Trophoblast cell (in vitro differentiated cells and primary cell): ENCODE results near the gene RXRB.

ENCODE experiments used
- DNase-seq, 2 donors: peaks; one replicate each; pipeline ENCODE4 v3.0.0-alpha.2; 2016
- H2AFZ ChIP-seq: 2 replicates; pipeline ENCODE4 v1.6.1; 2013; ENCODE audit warnings: low read length, moderate library complexity, mild to moderate bottlenecking; ENCODE audit not compliant: insufficient read depth, poor library complexity
- H2AK5ac ChIP-seq: 2 replicates; pipeline ENCODE4 v1.6.1; 2013; ENCODE audit warnings: mild to moderate bottlenecking, low read length
- H2BK120ac ChIP-seq: 2 replicates; pipeline ENCODE4 v1.6.1; 2013; ENCODE audit warnings: low read length, mild to moderate bottlenecking, moderate library complexity; ENCODE audit not compliant: insufficient read depth, poor library complexity
- H2BK12ac ChIP-seq: 2 replicates; pipeline ENCODE4 v1.6.1; 2013; ENCODE audit warnings: mild to moderate bottlenecking, low read length, moderate library complexity
- H2BK5ac ChIP-seq: 2 replicates; pipeline ENCODE4 v1.6.1; 2013; ENCODE audit warnings: low read length, low read depth, moderate library complexity, mild to moderate bottlenecking; ENCODE audit not compliant: poor library complexity
- H3K14ac ChIP-seq: 2 replicates; pipeline ENCODE4 v1.6.1; 2013; ENCODE audit warnings: mild to moderate bottlenecking, low read length
- H3K18ac ChIP-seq: 2 replicates; pipeline ENCODE4 v1.6.1; 2013; ENCODE audit warnings: mild to moderate bottlenecking, low read length
- H3K23ac ChIP-seq: 2 replicates; pipeline ENCODE4 v1.6.1; 2013; ENCODE audit warnings: low read length
- H3K27ac ChIP-seq: 2 replicates; pipeline ENCODE4 v1.5.1; 2013; ENCODE audit warnings: low read depth, mild to moderate bottlenecking, inconsistent platforms, low read length, moderate library complexity
- H3K27me3 ChIP-seq: 2 replicates; pipeline ENCODE4 v1.6.1; 2013; ENCODE audit warnings: inconsistent platforms, mild to moderate bottlenecking, low read length, moderate library complexity; ENCODE audit not compliant: insufficient read depth
- H3K36me3 ChIP-seq, 2 experiments: 1 replicate in 1 of 2; 2 replicates in 1 of 2; pipeline ENCODE4 v1.6.1; 2013; ENCODE audit warnings: low read length in 2 of 2, mild to moderate bottlenecking in 2 of 2, moderate library complexity in 1 of 2; ENCODE audit not compliant: insufficient read depth in 2 of 2, control insufficient read depth in 1 of 2
- H3K4ac ChIP-seq: 2 replicates; pipeline ENCODE4 v1.6.1; 2013; ENCODE audit warnings: low read depth, mild to moderate bottlenecking, low read length, moderate library complexity
- H3K4me1 ChIP-seq, 2 experiments: 1 replicate in 1 of 2; 2 replicates in 1 of 2; pipeline ENCODE4 v1.6.1; 2013; ENCODE audit warnings: low read length in 2 of 2, mild to moderate bottlenecking in 2 of 2, moderate library complexity in 1 of 2; ENCODE audit not compliant: insufficient read depth in 2 of 2, control insufficient read depth in 1 of 2
- H3K4me2 ChIP-seq: 2 replicates; pipeline ENCODE4 v1.6.1; 2013; ENCODE audit warnings: inconsistent platforms, mild to moderate bottlenecking, low read length, moderate library complexity
- H3K4me3 ChIP-seq: 2 replicates; pipeline ENCODE4 v1.5.1; 2013; ENCODE audit warnings: mild to moderate bottlenecking, low read depth, low read length, inconsistent platforms
- H3K79me1 ChIP-seq: one replicate; pipeline ENCODE4 v1.6.1; 2013; ENCODE audit warnings: low read length
- H3K79me2 ChIP-seq: 2 replicates; pipeline ENCODE4 v1.6.1; 2013; ENCODE audit warnings: low read length, mild to moderate bottlenecking; ENCODE audit not compliant: control insufficient read depth, insufficient read depth, poor library complexity
- H3K9ac ChIP-seq: 2 replicates; pipeline ENCODE4 v1.6.1; 2013; ENCODE audit warnings: mild to moderate bottlenecking, low read length
- H3K9me3 ChIP-seq: 2 replicates; pipeline ENCODE4 v1.6.1; 2013; ENCODE audit warnings: low read depth, mild to moderate bottlenecking, control low read depth, inconsistent platforms, low read length; ENCODE audit not compliant: insufficient read depth
- H4K12ac ChIP-seq: 2 replicates; pipeline ENCODE4 v1.6.1; 2013; ENCODE audit warnings: low read depth, mild to moderate bottlenecking, low read length, moderate library complexity
- H4K8ac ChIP-seq: 2 replicates; pipeline ENCODE4 v1.6.1; 2013; ENCODE audit warnings: low read depth, mild to moderate bottlenecking, low read length, moderate library complexity
- H4K91ac ChIP-seq: one replicate; pipeline ENCODE4 v1.6.1; 2013; ENCODE audit warnings: low read depth, mild to moderate bottlenecking, low read length, moderate library complexity
- WGBS: extraction: QIAGEN DNeasy Blood & Tissue Kit; methylation state at CpG from one replicate; pipeline ENCODE4 v1.1.7; 2013; ENCODE audit warnings: missing lambda C conversion rate; ENCODE audit not compliant: insufficient read length, insufficient coverage; ENCODE audit errors: extremely low coverage; 5-methylcytosine and 5-hydroxymethylcytosine counted together

The RXRB gene

GRCh38 chr6:33165581-33166258, 34.7 kb downstream of the RXRB start:
- no CpG with 5 or more reads among the region's 17 CpGs for WGBS
- H3K18ac ChIP-seq, result no peak overlapping the region

GRCh38 chr6:33164665-33165373, 35.6 kb downstream of the RXRB start:
- Histone ChIP-seq H2BK120ac (no peak overlapping the region), H3K23ac (no peak overlapping the region), H3K4me2 (no peak overlapping the region), H3K79me1 (peaks cover 3% of the 10 kb centered on the region), H3K4ac (no peak overlapping the region), H4K8ac (no peak overlapping the region), H3K9ac (no peak overlapping the region), H2BK12ac (no peak overlapping the region), H2BK5ac (no peak overlapping the region), H2AK5ac (no peak overlapping the region), H3K27me3 (no peaks in the 10 kb centered on the region), H4K91ac (no peak overlapping the region), H3K14ac (no peak overlapping the region), H3K18ac (no peak overlapping the region), H3K36me3 (no peaks in the 10 kb centered on the region), H3K4me1 (peaks cover 0 to 4% of the 10 kb centered on the region in 2 experiments), H3K4me3 (no peak overlapping the region), H4K12ac (no peak overlapping the region), H2AFZ (no peak overlapping the region), H3K79me2 (no peaks in the 10 kb centered on the region), H3K9me3 (no peaks in the 10 kb centered on the region), H3K27ac (no peak overlapping the region)
- no peak for DNase-seq
- WGBS, result no CpG with 5 or more reads among the region's 14 CpGs

More at GRCh38 chr6:33165581-33166258, 34.7 kb downstream of the RXRB start:
- H2BK120ac ChIP-seq, result no peak overlapping the region
- no peak overlapping the region for H4K91ac ChIP-seq
- no peak overlapping the region for H4K12ac ChIP-seq
- H4K8ac ChIP-seq, result no peak overlapping the region
- no peak overlapping the region for H3K4me2 ChIP-seq
- no peak overlapping the region for H2BK5ac ChIP-seq
- no peak overlapping the region for H2BK12ac ChIP-seq
- no peak overlapping the region for H3K4me3 ChIP-seq
- H2AFZ ChIP-seq, result no peak overlapping the region
- peaks cover 0 to 4% of the 10 kb centered on the region in 2 experiments for H3K4me1 ChIP-seq
- no peak overlapping the region for H3K9ac ChIP-seq
- H3K23ac ChIP-seq, result no peak overlapping the region
- no peaks in the 10 kb centered on the region for H3K79me2 ChIP-seq
- no peak overlapping the region for H3K14ac ChIP-seq
- H3K27me3 ChIP-seq, result no peaks in the 10 kb centered on the region
- H2AK5ac ChIP-seq, result no peak overlapping the region
- H3K79me1 ChIP-seq, result peaks cover 3% of the 10 kb centered on the region
- H3K4ac ChIP-seq, result no peak overlapping the region
- no peaks in the 10 kb centered on the region for H3K9me3 ChIP-seq
- no peaks in the 10 kb centered on the region for H3K36me3 ChIP-seq
- no peak for DNase-seq
- no peak overlapping the region for H3K27ac ChIP-seq

- Histone ChIP-seq H3K27ac (no peak overlapping the region), H3K4me3 (no peak overlapping the region), H3K14ac (no peak overlapping the region), H3K79me2 (no peaks in the 10 kb centered on the region), H3K27me3 (no peaks in the 10 kb centered on the region), H3K4me1 (peaks cover 0 to 4% of the 10 kb centered on the region in 2 experiments), H3K23ac (no peak overlapping the region), H2AK5ac (no peak overlapping the region), H3K9ac (no peak overlapping the region), H3K4me2 (no peak overlapping the region), H3K9me3 (no peaks in the 10 kb centered on the region), H3K4ac (no peak overlapping the region), H4K12ac (no peak overlapping the region), H3K36me3 (no peaks in the 10 kb centered on the region), H2BK120ac (no peak overlapping the region), H4K8ac (no peak overlapping the region), H3K79me1 (peaks cover 3% of the 10 kb centered on the region), H2AFZ (no peak overlapping the region), H3K18ac (no peak overlapping the region), H2BK5ac (no peak overlapping the region), H2BK12ac (no peak overlapping the region), H4K91ac (no peak overlapping the region)
- no peak for DNase-seq
- no CpG with 5 or more reads among the region's 10 CpGs for WGBS
These were observed 36.3 kb downstream of the RXRB start for GRCh38 chr6:33164176-33164575.

- no peak overlapping the region for H2AFZ ChIP-seq
- H3K4ac ChIP-seq, result no peak overlapping the region
- H2BK120ac ChIP-seq, result no peak overlapping the region
- no peak overlapping the region for H4K91ac ChIP-seq
- no peaks in the 10 kb centered on the region for H3K27me3 ChIP-seq
- no peak overlapping the region for H3K18ac ChIP-seq
- no peak overlapping the region for H3K9ac ChIP-seq
- H3K4me2 ChIP-seq, result no peak overlapping the region
- no peak overlapping the region for H2AK5ac ChIP-seq
- no CpG with 5 or more reads among the region's 10 CpGs for WGBS
- DNase-seq, result no peak
- H4K12ac ChIP-seq, result no peak overlapping the region
- no peaks in the 10 kb centered on the region for H3K9me3 ChIP-seq
- no peak overlapping the region for H2BK5ac ChIP-seq
- no peak overlapping the region for H3K4me3 ChIP-seq
- no peak overlapping the region for H3K23ac ChIP-seq
- H3K4me1 ChIP-seq, result peaks cover 0 to 4% of the 10 kb centered on the region in 2 experiments
- H3K14ac ChIP-seq, result no peak overlapping the region
- no peaks in the 10 kb centered on the region for H3K79me2 ChIP-seq
- H4K8ac ChIP-seq, result no peak overlapping the region
- H2BK12ac ChIP-seq, result no peak overlapping the region
- no peak overlapping the region for H3K27ac ChIP-seq
- H3K36me3 ChIP-seq, result no peaks in the 10 kb centered on the region
- peaks cover 3% of the 10 kb centered on the region for H3K79me1 ChIP-seq
These were observed 36.9 kb downstream of the RXRB start for GRCh38 chr6:33163540-33163939.
